ENCODE results near the gene HESX1.

HESX1 gene

GRCh38 chr3:57192028-57192427 is 7.8 kb downstream of the HESX1 start:
- ATAC-seq (replicated peaks; ENCODE audit: extremely low read depth, poor library complexity, severe bottlenecking) (no peak), DNase-seq (ENCODE audit: low spot score in 2 of 2) (no peak)
- Mint-ChIP-seq H3K4me3 (no peak overlapping the region), H3K9me3 (no peaks in the 10 kb centered on the region), H3K27ac (ENCODE audit: low read depth) (no peak overlapping the region), H3K4me1 (no peaks in the 10 kb centered on the region), H3K27me3 (peaks cover 38% of the 10 kb centered on the region), H3K36me3 (ENCODE audit: insufficient read depth) (no peaks in the 10 kb centered on the region)

- Mint-ChIP-seq H3K9me3 (no peaks in the 10 kb centered on the region), H3K36me3 (ENCODE audit: insufficient read depth) (peaks cover 3% of the 10 kb centered on the region), H3K4me3 (no peak overlapping the region), H3K27me3 (peaks cover 35% of the 10 kb centered on the region), H3K27ac (ENCODE audit: low read depth) (no peak overlapping the region), H3K4me1 (no peaks in the 10 kb centered on the region)
- ATAC-seq (replicated peaks; ENCODE audit: extremely low read depth, poor library complexity, severe bottlenecking), result no peak
- DNase-seq (ENCODE audit: low spot score in 2 of 2), result no peak
Observed at GRCh38 chr3:57184526-57184925, 15.3 kb downstream of the HESX1 start.

GRCh38 chr3:57179580-57180410 is 20.0 kb downstream of the HESX1 start:
- peaks cover 32% of the 10 kb centered on the region for H3K27me3 Mint-ChIP-seq
- H3K9me3 Mint-ChIP-seq, result no peaks in the 10 kb centered on the region
- ATAC-seq (replicated peaks; ENCODE audit: extremely low read depth, poor library complexity, severe bottlenecking) (no peak), DNase-seq (ENCODE audit: low spot score in 2 of 2) (no peak)
- no peak overlapping the region for H3K4me3 Mint-ChIP-seq
- H3K36me3 Mint-ChIP-seq (ENCODE audit: insufficient read depth), result no peaks in the 10 kb centered on the region
- no peak overlapping the region for H3K27ac Mint-ChIP-seq (ENCODE audit: low read depth)
- no peaks in the 10 kb centered on the region for H3K4me1 Mint-ChIP-seq

GRCh38 chr3:57176045-57176444 is 23.7 kb downstream of the HESX1 start:
- Mint-ChIP-seq H3K9me3 (no peaks in the 10 kb centered on the region), H3K36me3 (ENCODE audit: insufficient read depth) (no peaks in the 10 kb centered on the region), H3K4me3 (no peak overlapping the region), H3K4me1 (no peaks in the 10 kb centered on the region), H3K27me3 (peaks cover 57% of the 10 kb centered on the region), H3K27ac (ENCODE audit: low read depth) (no peak overlapping the region)
- ATAC-seq (replicated peaks; ENCODE audit: extremely low read depth, poor library complexity, severe bottlenecking), result no peak
- no peak for DNase-seq (ENCODE audit: low spot score in 2 of 2)

GRCh38 chr3:57173687-57174086 is 26.1 kb downstream of the HESX1 start:
- Mint-ChIP-seq H3K27me3 (peaks cover 58% of the 10 kb centered on the region), H3K4me1 (peaks cover 5% of the 10 kb centered on the region), H3K36me3 (ENCODE audit: insufficient read depth) (no peaks in the 10 kb centered on the region), H3K4me3 (no peak overlapping the region), H3K27ac (ENCODE audit: low read depth) (no peak overlapping the region), H3K9me3 (no peaks in the 10 kb centered on the region)
- ATAC-seq (replicated peaks; ENCODE audit: extremely low read depth, poor library complexity, severe bottlenecking) (no peak), DNase-seq (ENCODE audit: low spot score in 2 of 2) (no peak)

GRCh38 chr3:57170946-57171345 is 28.8 kb downstream of the HESX1 start:
- peaks cover 76% of the 10 kb centered on the region for H3K27me3 Mint-ChIP-seq
- H3K4me3 Mint-ChIP-seq, result no peak overlapping the region
- no peaks in the 10 kb centered on the region for H3K9me3 Mint-ChIP-seq
- no peaks in the 10 kb centered on the region for H3K36me3 Mint-ChIP-seq (ENCODE audit: insufficient read depth)
- peaks cover 5% of the 10 kb centered on the region for H3K4me1 Mint-ChIP-seq
- DNase-seq (ENCODE audit: low spot score in 2 of 2) (no peak), ATAC-seq (replicated peaks; ENCODE audit: extremely low read depth, poor library complexity, severe bottlenecking) (no peak)
- no peak overlapping the region for H3K27ac Mint-ChIP-seq (ENCODE audit: low read depth)

GRCh38 chr3:57169872-57170623 is 29.7 kb downstream of the HESX1 start:
- Mint-ChIP-seq H3K4me3 (peak overlapping the region; percentile 36), H3K27me3 (peaks cover 84% of the 10 kb centered on the region)
- peak in 1 of 2 donors; percentile 33 for DNase-seq (ENCODE audit: low spot score in 2 of 2)

GRCh38 chr3:57169108-57169507 is 30.7 kb downstream of the HESX1 start:
- ATAC-seq (replicated peaks; ENCODE audit: extremely low read depth, poor library complexity, severe bottlenecking) (no peak), DNase-seq (ENCODE audit: low spot score in 2 of 2) (no peak)
- no peaks in the 10 kb centered on the region for H3K9me3 Mint-ChIP-seq
- peaks cover 91% of the 10 kb centered on the region for H3K27me3 Mint-ChIP-seq
- H3K4me1 Mint-ChIP-seq, result peaks cover 16% of the 10 kb centered on the region
- peaks cover 1% of the 10 kb centered on the region for H3K36me3 Mint-ChIP-seq (ENCODE audit: insufficient read depth)
- H3K4me3 Mint-ChIP-seq, result no peak overlapping the region
- no peak overlapping the region for H3K27ac Mint-ChIP-seq (ENCODE audit: low read depth)

More at GRCh38 chr3:57169872-57170623, 29.7 kb downstream of the HESX1 start:
- peak; percentile 52 for ATAC-seq (replicated peaks; ENCODE audit: extremely low read depth, poor library complexity, severe bottlenecking)
- H3K27ac Mint-ChIP-seq (ENCODE audit: low read depth), result no peak overlapping the region
- peaks cover 12% of the 10 kb centered on the region for H3K4me1 Mint-ChIP-seq
- no peaks in the 10 kb centered on the region for H3K9me3 Mint-ChIP-seq
- H3K36me3 Mint-ChIP-seq (ENCODE audit: insufficient read depth), result peaks cover 1% of the 10 kb centered on the region

- ATAC-seq (replicated peaks; ENCODE audit: extremely low read depth, poor library complexity, severe bottlenecking) (no peak), DNase-seq (ENCODE audit: low spot score in 2 of 2) (no peak)
- H3K27ac Mint-ChIP-seq (ENCODE audit: low read depth), result no peak overlapping the region
- H3K9me3 Mint-ChIP-seq, result no peaks in the 10 kb centered on the region
- no peak overlapping the region for H3K4me3 Mint-ChIP-seq
- H3K4me1 Mint-ChIP-seq, result peaks cover 17% of the 10 kb centered on the region
- peaks cover 91% of the 10 kb centered on the region for H3K27me3 Mint-ChIP-seq
- peaks cover 1% of the 10 kb centered on the region for H3K36me3 Mint-ChIP-seq (ENCODE audit: insufficient read depth)
Observed at GRCh38 chr3:57168151-57168550, 31.6 kb downstream of the HESX1 start.

GRCh38 chr3:57166660-57167059 is 33.1 kb downstream of the HESX1 start:
- peaks cover 92% of the 10 kb centered on the region for H3K27me3 Mint-ChIP-seq
- H3K4me1 Mint-ChIP-seq, result peaks cover 17% of the 10 kb centered on the region
- no peak for DNase-seq (ENCODE audit: low spot score in 2 of 2)
- H3K36me3 Mint-ChIP-seq (ENCODE audit: insufficient read depth), result peaks cover 1% of the 10 kb centered on the region
- no peak overlapping the region for H3K27ac Mint-ChIP-seq (ENCODE audit: low read depth)
- no peaks in the 10 kb centered on the region for H3K9me3 Mint-ChIP-seq
- ATAC-seq (replicated peaks; ENCODE audit: extremely low read depth, poor library complexity, severe bottlenecking), result no peak
- H3K4me3 Mint-ChIP-seq, result no peak overlapping the region

GRCh38 chr3:57165641-57166040 is 34.1 kb downstream of the HESX1 start:
- H3K4me3 Mint-ChIP-seq, result peak overlapping the region; percentile 80

GRCh38 chr3:57164657-57165573 is 34.9 kb downstream of the HESX1 start, which contains the start of gene IL17RD:
Gene IL17RD, minus strand, starts transcription at chr3:57165353. Its CDS starts 67 bp downstream, at chr3:57165286.
- H3K4me1 Mint-ChIP-seq, result peaks cover 17% of the 10 kb centered on the region
- peaks cover 1% of the 10 kb centered on the region for H3K36me3 Mint-ChIP-seq (ENCODE audit: insufficient read depth)
- H3K9me3 Mint-ChIP-seq, result no peaks in the 10 kb centered on the region
- no peak for ATAC-seq (replicated peaks; ENCODE audit: extremely low read depth, poor library complexity, severe bottlenecking)
- peak within 1 kb of the TSS; percentile 80 for H3K4me3 Mint-ChIP-seq
- H3K27me3 Mint-ChIP-seq, result peaks cover 93% of the 10 kb centered on the region
- no peak within 1 kb of the TSS for H3K27ac Mint-ChIP-seq (ENCODE audit: low read depth)
- no peak for DNase-seq (ENCODE audit: low spot score in 2 of 2)

More at GRCh38 chr3:57165641-57166040, 34.1 kb downstream of the HESX1 start:
- DNase-seq (ENCODE audit: low spot score in 2 of 2) (no peak), ATAC-seq (replicated peaks; ENCODE audit: extremely low read depth, poor library complexity, severe bottlenecking) (no peak)
- Mint-ChIP-seq H3K4me1 (peaks cover 18% of the 10 kb centered on the region), H3K9me3 (no peaks in the 10 kb centered on the region), H3K36me3 (ENCODE audit: insufficient read depth) (peaks cover 1% of the 10 kb centered on the region), H3K27ac (ENCODE audit: low read depth) (no peak overlapping the region), H3K27me3 (peaks cover 94% of the 10 kb centered on the region)
